Panc1 (cell line): Measurements from ENCODE around the gene MTERF4. TPM values are rescaled to one million over a fixed set of nuclear protein-coding genes. Genes with fewer than 3 reads are reported as not detected.

ENCODE experiments used
- ATAC-seq: fragments of 200-7000 bp; cut with Tn5 transposase; 2 replicates; pipeline ENCODE4 v1.9.1; 2020; ENCODE audit warnings: mild to moderate bottlenecking, moderate library complexity
- BruUV-seq: library from RNA; stranded (reverse); fragments of 400-500 nt; replicated peaks from 2 replicates; lab custom pipeline; 2021; lab: Mats Ljungman, UMichigan
- CTCF ChIA-PET: fragments of 300-600 bp; sonication (Branson Sonifier 250); formaldehyde crosslinking; loops from one replicate; lab custom pipeline; 2022; ENCODE audit warnings: antibody characterized with exemption; lab: Charles Lee
- POLR2A ChIA-PET: fragments of 300-600 bp; sonication (Branson Sonifier 250); formaldehyde crosslinking; loops from one replicate; lab custom pipeline; 2022; ENCODE audit warnings: antibody characterized with exemption; lab: Charles Lee
- DNase-seq: peaks from one replicate; pipeline ENCODE4 v3.0.0-alpha.2; 2010; ENCODE audit warnings: low read depth, low spot score
- H3K27ac ChIP-seq: 2 replicates; pipeline ENCODE4 v1.5.1; 2011; ENCODE audit warnings: mild to moderate bottlenecking, low read length, inconsistent platforms
- H3K27me3 ChIP-seq: fragments of 200-500 bp; sonication (Bioruptor generic); 2 replicates; pipeline ENCODE4 v1.6.0; 2014; ENCODE audit warnings: low read length, inconsistent platforms; ENCODE audit not compliant: control insufficient read depth, insufficient read depth
- H3K36me3 ChIP-seq: fragments of 200-500 bp; sonication (Bioruptor generic); 2 replicates; pipeline ENCODE4 v1.5.1; 2014; ENCODE audit warnings: inconsistent platforms, mild to moderate bottlenecking, low read length, moderate library complexity; ENCODE audit not compliant: control insufficient read depth, insufficient read depth
- H3K4me1 ChIP-seq: 2 replicates; pipeline ENCODE4 v1.5.1; 2011; ENCODE audit warnings: inconsistent platforms, mild to moderate bottlenecking, low read length, moderate library complexity; ENCODE audit not compliant: control insufficient read depth, insufficient read depth
- H3K4me3 ChIP-seq, 2 experiments: 2 replicates each; pipeline ENCODE4 v1.5.1; 2011 to 2012; ENCODE audit warnings: low read depth in 2 of 2, low read length in 2 of 2, mild to moderate bottlenecking in 2 of 2, inconsistent platforms in 1 of 2, moderate library complexity in 1 of 2
- H3K9me3 ChIP-seq: fragments of 200-500 bp; sonication (Bioruptor generic); 2 replicates; pipeline ENCODE4 v1.5.1; 2014; ENCODE audit warnings: low read depth, mild to moderate bottlenecking, inconsistent platforms, low read length, moderate library complexity; ENCODE audit not compliant: control insufficient read depth, insufficient read depth
- CTCF ChIP-seq: fragments of 450-650 bp; IDR thresholded peaks from 2 replicates; pipeline ENCODE4 v1.5.1; 2017; ENCODE audit warnings: mild to moderate bottlenecking
- POLR2AphosphoS5 ChIP-seq: IDR thresholded peaks from 2 replicates; pipeline ENCODE4 v1.6.1; 2012; ENCODE audit warnings: mild to moderate bottlenecking, low read depth, low read length, moderate library complexity
- REST ChIP-seq, 2 experiments: IDR thresholded peaks; 2 replicates each; pipeline ENCODE4 v1.6.1; 2011 to 2012; ENCODE audit warnings: low read depth in 2 of 2, control low read depth in 1 of 2, low read length in 1 of 2, mild to moderate bottlenecking in 1 of 2, moderate library complexity in 1 of 2; ENCODE audit not compliant: insufficient read depth in 1 of 2
- SIN3A ChIP-seq: IDR thresholded peaks from 2 replicates; pipeline ENCODE4 v1.6.1; 2012; ENCODE audit warnings: low read depth, mild to moderate bottlenecking, low read length, moderate library complexity, borderline replicate concordance; ENCODE audit not compliant: insufficient read depth
- TCF7L2 ChIP-seq: IDR thresholded peaks from 2 replicates; pipeline ENCODE4 v1.6.1; 2011; ENCODE audit warnings: mild to moderate bottlenecking, low read depth, low read length, inconsistent platforms
- in situ Hi-C: cut with HindIII; loops from 2 replicates; pipeline ENCODE4 v1.10.0; 2016; ENCODE audit warnings: low sequenced_read_pairs, low pct_unique_long_range_greater_than_20kb
- intact Hi-C: fragments of 100-400 bp; cut with micrococcal nuclease; formaldehyde crosslinking; loops from one replicate; pipeline ENCODE4 v1.10.0; 2022; ENCODE audit not compliant: unreplicated experiment
- total RNA-seq: library from RNA; stranded (reverse); gene quantifications from one replicate; pipeline ENCODE4 v1.2.1, GENCODE V29; 2021; ENCODE audit not compliant: unreplicated experiment

The MTERF4 gene
- total RNA-seq, 1 experiment from 2014 or later: 28.9 TPM

- no peak for ATAC-seq
- no TSS peak for BruUV-seq
- H3K4me3 ChIP-seq: no peak overlapping the region
- no peaks in the 10 kb centered on the region for H3K4me1 ChIP-seq
- intact Hi-C loops (no loop called here), in situ Hi-C loops (no loop called here)
- no peak for DNase-seq
- ChIA-PET POLR2A (no interaction called here), CTCF (no interaction called here)
- H3K27me3 ChIP-seq: no peaks in the 10 kb centered on the region
- no peak overlapping the region for H3K27ac ChIP-seq
- peaks cover 28% of the 10 kb centered on the region for H3K36me3 ChIP-seq
- no peaks in the 10 kb centered on the region for H3K9me3 ChIP-seq
- TF ChIP-seq TCF7L2: no peak
- no peak for TF ChIP-seq REST (IDR thresholded peaks at IDR 0.05; ENCODE audit: insufficient read depth in 1 of 2, low read depth in 2 of 2, low read length in 1 of 2)
- no peak for TF ChIP-seq POLR2AphosphoS5
- no peak for TF ChIP-seq CTCF
- no peak for TF ChIP-seq SIN3A
Measured at GRCh38 chr2:241092677-241093076, 9.4 kb downstream of the MTERF4 start.

GRCh38 chr2:241091734-241092445 lies 10.2 kb downstream of the MTERF4 start:
- Histone ChIP-seq H3K4me1 (no peaks in the 10 kb centered on the region), H3K4me3 (no peak overlapping the region), H3K36me3 (peaks cover 23% of the 10 kb centered on the region), H3K9me3 (no peaks in the 10 kb centered on the region), H3K27me3 (no peaks in the 10 kb centered on the region), H3K27ac (no peak overlapping the region)
- ChIA-PET POLR2A (no interaction called here), CTCF (no interaction called here)
- no TSS peak for BruUV-seq
- intact Hi-C loops: no loop called here
- ATAC-seq (no peak), DNase-seq (no peak)
- no peak for TF ChIP-seq SIN3A
- TF ChIP-seq POLR2AphosphoS5: no peak
- TF ChIP-seq TCF7L2: no peak
- TF ChIP-seq REST (IDR thresholded peaks at IDR 0.05; ENCODE audit: insufficient read depth in 1 of 2, low read depth in 2 of 2, low read length in 1 of 2): no peak
- in situ Hi-C loops: no loop called here
